ENCODE measurements around the gene HOXB7.

GRCh38 chr17:48611213-48611612, 396 bp upstream of the HOXB7 start:
- TF ChIP-seq POLR2A (IDR thresholded peaks at IDR 0.05; ENCODE audit: low read depth, low read length) (no peak), POLR2AphosphoS5 (IDR thresholded peaks at IDR 0.05; ENCODE audit: low read depth, low read length) (no peak), TAF1 (IDR thresholded peaks at IDR 0.05; ENCODE audit: borderline replicate concordance, low read depth, low read length) (no peak)

Measured in GM12892 (cell line).